Omental fat pad (tissue), 4 donors: ENCODE results near the gene NRSN2. TPM values are rescaled to one million over a fixed set of nuclear protein-coding genes. Genes with fewer than 3 reads are reported as not detected.

Experiments used
- ATAC-seq: fragments of 150-250 bp; one replicate; pipeline ENCODE4 v1.9.1; 2016; ENCODE audit warnings: mild to moderate bottlenecking, moderate library complexity; ENCODE audit not compliant: low FRiP score
- DNase-seq: peaks from one replicate; pipeline ENCODE4 v3.0.0-alpha.2; 2019; ENCODE audit warnings: low spot score
- total RNA-seq, 4 donors: library from RNA; depleted of rRNA; stranded (reverse); fragments of >200 nt; gene quantifications; one replicate each; pipeline ENCODE4 v1.1.0, GENCODE V29; 2016
- TF ChIP-seq, protein P1 (sequence below), 3 donors: fragments of 450-650 bp; IDR thresholded peaks; one replicate each; pipeline ENCODE4 v1.5.1; 2016 to 2017; ENCODE audit warnings: antibody characterized with exemption in 3 of 3, mild to moderate bottlenecking in 3 of 3, moderate library complexity in 2 of 3

NRSN2 gene
- total RNA-seq, 4 donors from 2014 or later = 12.6 to 19.1 (median 15.8) TPM

DNA sequence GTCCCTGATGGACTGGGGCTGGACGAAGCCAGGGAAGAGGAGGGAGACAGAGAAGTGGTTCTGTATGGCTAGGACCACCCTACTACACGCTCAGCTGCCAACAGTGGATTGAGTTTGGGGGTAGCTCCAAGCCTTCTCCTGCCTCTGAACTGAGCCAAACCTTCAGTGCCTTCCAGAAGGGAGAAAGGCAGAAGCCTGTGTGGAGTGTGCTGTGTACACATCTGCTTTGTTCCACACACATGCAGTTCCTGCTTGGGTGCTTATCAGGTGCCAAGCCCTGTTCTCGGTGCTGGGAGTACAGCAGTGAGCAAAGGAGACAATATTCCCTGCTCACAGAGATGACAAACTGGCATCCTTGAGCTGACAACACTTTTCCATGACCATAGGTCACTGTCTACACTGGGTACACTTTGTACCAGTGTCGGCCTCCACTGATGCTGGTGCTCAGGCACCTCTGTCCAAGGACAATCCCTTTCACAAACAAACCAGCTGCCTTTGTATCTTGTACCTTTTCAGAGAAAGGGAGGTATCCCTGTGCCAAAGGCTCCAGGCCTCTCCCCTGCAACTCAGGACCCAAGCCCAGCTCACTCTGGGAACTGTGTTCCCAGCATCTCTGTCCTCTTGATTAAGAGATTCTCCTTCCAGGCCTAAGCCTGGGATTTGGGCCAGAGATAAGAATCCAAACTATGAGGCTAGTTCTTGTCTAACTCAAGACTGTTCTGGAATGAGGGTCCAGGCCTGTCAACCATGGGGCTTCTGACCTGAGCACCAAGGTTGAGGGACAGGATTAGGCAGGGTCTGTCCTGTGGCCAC lies 49.9 kb downstream of the NRSN2 start:
- TF ChIP-seq, protein P1, sequence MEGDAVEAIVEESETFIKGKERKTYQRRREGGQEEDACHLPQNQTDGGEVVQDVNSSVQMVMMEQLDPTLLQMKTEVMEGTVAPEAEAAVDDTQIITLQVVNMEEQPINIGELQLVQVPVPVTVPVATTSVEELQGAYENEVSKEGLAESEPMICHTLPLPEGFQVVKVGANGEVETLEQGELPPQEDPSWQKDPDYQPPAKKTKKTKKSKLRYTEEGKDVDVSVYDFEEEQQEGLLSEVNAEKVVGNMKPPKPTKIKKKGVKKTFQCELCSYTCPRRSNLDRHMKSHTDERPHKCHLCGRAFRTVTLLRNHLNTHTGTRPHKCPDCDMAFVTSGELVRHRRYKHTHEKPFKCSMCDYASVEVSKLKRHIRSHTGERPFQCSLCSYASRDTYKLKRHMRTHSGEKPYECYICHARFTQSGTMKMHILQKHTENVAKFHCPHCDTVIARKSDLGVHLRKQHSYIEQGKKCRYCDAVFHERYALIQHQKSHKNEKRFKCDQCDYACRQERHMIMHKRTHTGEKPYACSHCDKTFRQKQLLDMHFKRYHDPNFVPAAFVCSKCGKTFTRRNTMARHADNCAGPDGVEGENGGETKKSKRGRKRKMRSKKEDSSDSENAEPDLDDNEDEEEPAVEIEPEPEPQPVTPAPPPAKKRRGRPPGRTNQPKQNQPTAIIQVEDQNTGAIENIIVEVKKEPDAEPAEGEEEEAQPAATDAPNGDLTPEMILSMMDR (IDR thresholded peaks at IDR 0.05) = no peak
- no peak for ATAC-seq
- no peak for DNase-seq

DNA sequence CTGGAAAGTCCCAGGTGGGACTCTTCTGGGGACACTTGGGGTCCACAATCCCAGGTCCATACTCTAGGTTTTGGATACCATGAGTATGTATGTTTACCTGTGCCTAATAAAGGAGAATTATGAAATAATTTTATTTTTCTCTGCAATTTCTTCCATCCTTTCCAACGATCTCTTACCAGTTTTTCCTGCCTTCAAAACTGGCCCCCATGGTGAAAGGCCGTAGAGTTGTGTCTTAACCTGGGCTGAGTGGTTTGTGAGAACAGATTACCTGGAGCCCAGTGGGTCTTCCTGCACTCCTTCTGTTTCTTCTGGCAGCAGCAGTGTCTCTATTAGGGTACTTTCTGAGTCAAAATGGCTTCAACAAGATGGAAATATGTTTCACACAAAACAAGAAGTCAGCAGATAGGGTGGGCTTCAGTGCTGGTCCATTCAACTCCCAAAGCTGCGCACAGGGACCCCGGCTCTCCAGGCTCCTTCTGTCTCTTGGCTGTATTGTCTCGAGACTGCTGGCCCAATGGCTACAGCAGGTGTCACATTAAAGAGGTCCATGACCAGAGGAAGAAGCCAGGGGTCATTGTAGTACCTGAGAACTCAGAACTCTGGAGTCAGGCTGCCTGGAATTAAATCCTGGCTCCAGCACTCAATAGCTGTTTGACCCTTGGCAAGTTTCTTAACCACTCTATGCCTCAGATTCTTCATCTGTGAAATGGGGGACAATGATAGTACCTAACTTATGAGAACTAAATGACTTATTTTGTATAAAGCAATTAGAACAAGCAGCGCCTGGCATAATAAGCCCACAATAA lies 50.7 kb downstream of the NRSN2 start:
- ATAC-seq (no peak), DNase-seq (no peak)
- TF ChIP-seq, protein P1 (IDR thresholded peaks at IDR 0.05) = no peak

DNA sequence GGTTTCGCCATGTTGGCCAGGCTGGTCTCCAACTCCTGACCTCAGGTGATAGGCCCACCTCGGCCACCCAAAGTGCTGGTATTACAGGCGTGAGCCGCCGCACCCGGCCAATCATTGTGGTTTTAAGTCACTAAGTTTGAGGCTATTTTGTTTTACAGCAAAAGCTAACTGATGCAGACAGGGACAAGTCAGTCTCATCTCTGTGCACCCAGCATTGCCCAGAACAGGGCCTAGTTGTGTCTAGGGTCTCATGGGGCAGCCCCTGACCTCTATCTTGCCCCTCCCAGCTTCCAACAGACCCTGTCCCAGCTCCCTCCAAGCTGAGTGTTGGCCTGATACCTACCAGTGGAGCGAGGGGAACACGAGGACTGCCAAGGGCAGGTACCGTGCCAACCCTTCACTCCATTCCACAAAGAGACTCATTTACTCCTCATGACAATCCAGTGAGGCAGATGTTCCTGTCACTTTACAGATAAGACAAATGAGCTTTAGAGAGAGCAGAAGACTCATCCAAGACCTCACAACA lies 52.3 kb downstream of the NRSN2 start:
- DNase-seq = no peak
- TF ChIP-seq, protein P1 (IDR thresholded peaks at IDR 0.05) = no peak
- ATAC-seq = no peak

DNA sequence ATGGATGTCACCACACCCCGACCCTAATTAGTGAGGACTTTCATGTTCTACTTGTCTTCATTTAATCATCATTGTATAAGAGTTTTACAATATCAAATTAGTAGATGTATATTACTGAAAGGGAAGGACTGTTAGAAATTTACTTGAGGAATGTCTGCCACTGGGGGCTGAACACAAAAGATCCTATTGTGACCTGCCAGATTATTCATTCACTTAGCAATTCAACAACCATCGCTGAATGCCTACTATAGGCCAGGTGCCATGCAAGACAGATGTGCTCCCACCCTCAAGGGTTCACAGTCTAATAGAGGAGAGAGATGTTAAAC lies 53.2 kb downstream of the NRSN2 start:
- no peak for DNase-seq
- TF ChIP-seq, protein P1 (IDR thresholded peaks at IDR 0.05) = no peak
- ATAC-seq = no peak

DNA sequence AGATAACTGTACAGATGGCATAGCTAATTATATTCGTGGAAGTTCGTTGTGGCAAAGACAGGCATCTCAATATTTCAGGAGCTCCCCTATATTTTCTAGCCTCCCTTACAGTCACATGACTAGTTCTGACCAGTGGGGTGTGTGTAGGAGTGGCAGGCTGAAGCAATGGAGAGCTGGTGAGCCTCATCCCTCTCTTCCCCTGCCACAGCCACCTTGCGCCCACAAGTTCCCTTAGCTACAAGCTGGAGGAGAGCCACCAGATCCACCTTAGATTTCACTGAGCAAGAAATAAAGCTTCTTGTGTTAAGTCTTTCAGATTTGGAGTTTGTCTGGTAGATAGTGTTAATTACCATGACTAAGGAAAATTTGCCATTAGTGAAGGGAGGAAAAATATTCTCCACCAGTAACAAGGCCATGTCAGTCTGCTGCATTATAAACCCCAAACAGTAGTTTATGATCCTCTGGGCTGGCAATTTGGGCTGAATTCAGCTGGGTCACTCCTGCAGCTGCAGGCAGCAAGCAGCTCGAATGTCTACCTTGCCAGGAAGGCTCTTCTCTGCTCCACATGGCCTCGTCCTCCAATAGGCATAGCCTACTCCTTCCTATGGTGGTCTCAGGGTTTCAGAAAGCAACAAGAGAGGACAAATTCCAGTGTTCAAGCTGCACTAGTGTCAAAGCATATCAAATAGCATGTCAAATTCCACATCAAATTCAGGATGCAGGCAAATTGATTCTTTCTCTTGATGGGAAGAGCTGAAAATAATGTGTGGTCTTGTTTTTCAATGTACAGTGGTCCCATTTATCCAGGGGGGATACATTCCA lies 53.8 kb downstream of the NRSN2 start:
- no peak for DNase-seq

More for the DNA sequence above, 53.8 kb downstream of the NRSN2 start:
- ATAC-seq = no peak
- TF ChIP-seq, protein P1 (IDR thresholded peaks at IDR 0.05) = no peak
